Erythroblast (primary cell): Measurements from ENCODE around the gene AFM.

Experiments
- GATA1 ChIP-seq: IDR thresholded peaks from 2 replicates; pipeline ENCODE4 v1.6.1; 2011; ENCODE audit warnings: low read depth, mild to moderate bottlenecking, control low read depth, low read length, moderate library complexity
- POLR2A ChIP-seq: IDR thresholded peaks from 2 replicates; pipeline ENCODE4 v1.6.1; 2011; ENCODE audit warnings: mild to moderate bottlenecking, low read length

DNA sequence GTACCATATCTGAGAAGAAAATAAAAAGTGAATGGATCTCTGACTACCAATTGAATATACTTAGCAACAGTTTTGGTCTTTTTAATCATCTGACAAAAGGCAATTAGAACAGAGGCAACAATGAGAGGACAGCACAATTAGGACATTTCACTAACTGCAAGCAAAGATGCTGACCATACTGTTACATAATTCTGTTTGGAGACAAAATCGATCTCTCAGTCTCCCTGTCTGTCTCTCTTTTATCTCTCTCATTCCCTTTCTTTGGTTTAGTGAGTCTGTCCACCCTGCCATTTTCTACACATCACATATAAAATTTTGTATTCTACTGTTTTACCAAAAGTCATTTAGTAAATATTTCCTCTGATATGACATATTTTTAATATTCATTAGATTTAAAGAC is 2.2 kb upstream of the AFM start:
- TF ChIP-seq POLR2A (no peak), GATA1 (no peak)
